GM21367 (cell line): Measurements from ENCODE around the gene LRCH1.
A peak's percentile ranks its signal among the peaks of the same experiment; 100 is the strongest.

Experiments used
- ATAC-seq: cut with Tn5 transposase; IDR thresholded peaks from one replicate; pipeline ENCODE4 v1.9.1; 2021; ENCODE audit not compliant: unreplicated experiment

Gene LRCH1

DNA sequence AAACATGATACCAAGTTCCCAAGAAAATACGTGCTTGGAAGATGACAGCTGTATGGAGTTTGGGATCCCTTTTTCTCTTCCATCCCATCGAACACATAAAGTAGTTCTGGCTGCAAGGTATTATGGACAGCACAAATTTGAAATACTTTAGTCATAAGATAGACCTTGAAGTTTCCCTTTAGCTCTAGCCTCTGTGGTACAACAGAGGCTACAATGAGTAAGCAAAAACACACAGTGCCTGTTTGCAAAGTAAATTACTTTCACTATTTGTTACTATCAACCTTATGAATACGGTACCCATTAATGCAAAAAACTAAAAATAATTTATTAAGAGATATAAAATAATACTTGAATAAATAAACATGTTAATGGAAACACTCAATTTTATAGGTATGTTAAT, 21.0 kb upstream of the LRCH1 start:
- no peak for ATAC-seq

GRCh38 chr13:46535002-46535401, 18.0 kb upstream of the LRCH1 start:
- ATAC-seq, result no peak

- no peak for ATAC-seq
Observed at GRCh38 chr13:46535825-46536224, 17.1 kb upstream of the LRCH1 start.

DNA sequence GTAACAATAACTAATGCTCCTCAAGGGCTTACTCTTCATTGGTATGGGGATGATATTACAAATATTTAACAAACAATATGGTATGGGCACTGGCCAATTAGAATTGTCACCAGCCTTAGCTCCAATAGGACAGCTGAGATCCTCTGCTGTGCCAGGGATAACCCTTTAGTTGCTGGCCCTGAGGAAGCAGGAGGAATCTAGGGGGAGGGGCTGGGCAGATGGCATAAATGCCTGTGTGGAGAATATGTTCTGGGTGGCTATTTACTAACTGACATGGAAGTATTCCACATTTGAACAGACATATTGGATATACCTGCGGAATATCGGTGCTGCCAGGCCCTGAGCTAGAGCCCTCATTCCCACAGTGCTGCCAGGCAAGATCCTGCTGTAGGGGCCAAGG, 16.6 kb upstream of the LRCH1 start:
- no peak for ATAC-seq

DNA sequence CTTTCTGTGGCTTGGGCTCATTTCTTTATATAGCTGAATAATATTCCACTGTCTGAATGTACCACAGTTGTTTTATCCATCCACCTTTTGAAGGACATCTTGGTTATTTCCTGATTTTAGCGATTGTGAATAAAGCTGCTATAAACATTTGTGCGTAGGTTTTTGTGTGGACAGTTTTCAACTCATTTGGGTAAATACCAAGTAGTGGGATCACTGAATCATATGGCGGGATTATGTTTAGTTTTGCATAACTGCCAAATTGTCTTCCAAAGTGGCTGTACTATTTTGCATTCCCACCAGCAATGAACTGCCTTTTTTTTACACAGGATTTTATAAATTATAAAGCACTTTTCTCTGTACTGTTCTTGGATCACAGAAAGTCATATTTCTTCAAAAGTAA, 13.7 kb upstream of the LRCH1 start:
- ATAC-seq, result no peak

- no peak for ATAC-seq
Observed at GRCh38 chr13:46541210-46541609, 11.8 kb upstream of the LRCH1 start.

- no peak for ATAC-seq
Observed at GRCh38 chr13:46542833-46543232, 10.1 kb upstream of the LRCH1 start.

DNA sequence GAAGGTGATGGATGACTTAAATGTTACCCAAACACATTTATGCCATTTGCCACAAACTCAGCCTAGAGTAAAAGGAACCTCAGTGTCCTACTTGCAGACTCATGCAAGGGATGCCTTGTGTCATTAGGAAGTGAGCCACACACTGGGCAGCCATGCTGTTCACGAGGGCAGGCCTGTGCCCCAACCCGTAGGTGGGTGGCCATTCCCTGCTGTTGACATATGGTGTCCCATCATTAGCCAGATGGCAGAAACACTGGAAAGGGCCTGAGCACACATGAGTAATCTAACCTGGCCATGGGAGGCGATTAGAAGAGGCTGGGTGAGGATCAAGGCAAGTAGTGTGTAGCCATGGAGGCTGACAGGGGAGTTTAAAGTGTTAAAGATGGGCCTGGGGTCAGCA, 9.7 kb upstream of the LRCH1 start:
- ATAC-seq, result no peak

DNA sequence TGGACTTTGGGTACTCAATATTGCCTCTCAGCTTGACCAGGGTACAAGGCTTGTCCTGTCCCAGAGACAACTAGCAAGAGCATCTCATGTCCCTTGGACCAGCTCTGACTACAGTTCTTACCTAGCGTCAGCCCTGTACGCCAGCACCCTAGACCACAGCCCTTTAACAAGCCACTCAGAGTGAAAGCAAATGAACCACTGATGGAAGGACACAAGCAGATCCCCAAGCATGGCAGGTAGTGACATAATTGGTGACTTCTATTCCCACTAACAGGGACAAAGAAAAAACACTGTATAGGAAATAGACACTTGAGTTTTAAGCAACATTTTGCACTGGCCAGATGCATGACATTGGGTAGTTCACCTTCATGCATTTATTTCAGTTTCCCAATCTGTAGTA, 8.8 kb upstream of the LRCH1 start:
- peak; percentile 76 for ATAC-seq

- no peak for ATAC-seq
Observed at GRCh38 chr13:46544811-46545210, 8.2 kb upstream of the LRCH1 start.

DNA sequence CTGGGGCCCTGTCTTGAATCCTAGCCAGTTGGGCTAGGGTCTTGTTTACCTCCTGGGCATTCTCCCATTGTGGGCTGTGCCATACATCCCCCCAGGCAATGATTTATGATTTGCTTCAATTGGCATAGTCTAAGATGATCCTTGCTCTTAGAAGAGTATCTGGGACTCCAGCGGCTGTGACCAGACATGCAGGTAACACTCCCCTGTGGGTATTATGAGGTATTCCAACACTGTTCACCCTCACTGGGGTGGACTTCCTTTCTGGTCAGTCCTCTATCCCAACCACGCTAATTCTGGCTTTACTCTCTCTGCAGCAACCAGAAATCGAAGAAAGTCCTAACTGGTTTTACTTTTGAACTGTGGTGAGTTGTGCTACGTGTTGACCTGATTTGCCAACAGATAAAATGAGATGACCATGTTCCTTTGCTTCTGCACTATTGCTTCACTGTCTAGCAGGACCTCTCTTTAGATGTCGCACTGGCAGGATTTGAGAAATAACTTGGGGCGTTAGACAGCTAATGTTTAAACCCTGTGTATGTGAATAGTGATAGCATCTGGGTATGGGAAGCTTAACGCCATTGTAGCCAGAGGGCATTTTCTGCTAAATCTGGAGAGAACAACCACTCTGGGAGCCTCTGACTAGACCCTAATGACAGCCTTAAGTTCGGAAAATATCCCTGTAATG, 6.7 kb upstream of the LRCH1 start:
- ATAC-seq, result no peak

- ATAC-seq, result no peak
Observed at GRCh38 chr13:46550822-46551221, 2.1 kb upstream of the LRCH1 start.

GRCh38 chr13:46551410-46552302, 1.3 kb upstream of the LRCH1 start:
- no peak for ATAC-seq

- no peak for ATAC-seq
Observed at GRCh38 chr13:46552303-46552682, 677 bp upstream of the LRCH1 start.

DNA sequence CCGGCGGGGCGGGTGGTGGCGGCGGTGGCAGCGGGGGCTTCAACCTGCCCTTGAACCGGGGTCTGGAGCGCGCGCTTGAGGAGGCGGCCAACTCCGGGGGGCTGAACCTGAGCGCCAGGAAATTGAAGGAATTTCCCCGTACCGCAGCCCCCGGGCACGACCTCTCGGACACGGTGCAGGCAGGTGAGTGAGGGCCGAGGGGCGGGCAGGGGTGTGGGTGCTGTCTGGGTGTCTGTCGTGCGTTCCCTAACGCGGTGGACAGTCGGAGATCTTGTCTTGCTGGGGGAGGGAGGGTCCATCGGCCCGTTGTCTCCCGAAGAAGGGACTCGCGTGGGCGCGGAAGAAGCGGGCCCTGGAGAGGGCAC, 533 bp downstream of the LRCH1 start:
- ATAC-seq, result no peak

GRCh38 chr13:46553886-46554858, 1.2 kb downstream of the LRCH1 start:
- ATAC-seq, result peak; percentile 38

- ATAC-seq, result no peak
Observed at GRCh38 chr13:46554951-46555350, 2.0 kb downstream of the LRCH1 start.

GRCh38 chr13:46555722-46556417, 2.9 kb downstream of the LRCH1 start:
- ATAC-seq, result no peak

DNA sequence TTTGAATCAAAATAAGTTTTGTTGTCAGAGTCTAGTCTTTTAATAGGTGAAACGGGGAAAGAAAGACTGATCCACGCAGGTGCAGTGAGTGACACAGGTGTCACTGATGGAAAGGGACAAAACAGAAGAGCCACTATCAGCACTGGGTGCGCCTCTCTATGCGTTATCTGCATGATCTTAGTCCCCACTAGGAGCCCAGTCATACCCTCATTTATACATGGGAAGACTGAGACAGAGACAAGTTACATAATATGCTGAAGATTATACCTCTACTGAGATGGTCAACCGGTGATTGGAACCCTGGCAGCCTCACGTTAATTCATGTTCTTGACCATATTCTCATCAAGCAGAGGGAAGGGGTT, 3.4 kb downstream of the LRCH1 start:
- ATAC-seq, result no peak

GRCh38 chr13:46559272-46559805, 6.4 kb downstream of the LRCH1 start:
- ATAC-seq, result no peak

GRCh38 chr13:46560778-46561177, 7.8 kb downstream of the LRCH1 start:
- ATAC-seq, result no peak
